HepG2 (cell line): ENCODE measurements around the gene RPS6KA5. TPM values are rescaled to one million over a fixed set of nuclear protein-coding genes. Genes with fewer than 3 reads are reported as not detected.

ENCODE experiments used
- ATF7 ChIP-seq, 2 experiments: fragments of 450-650 bp in 1 of 2; sonication (generic) in 1 of 2; formaldehyde crosslinking in 1 of 2; IDR thresholded peaks; 2 replicates each; pipeline versions ENCODE4 v1.4.0 to v1.6.1; 2016 to 2020; ENCODE audit warnings: antibody characterized with exemption in 1 of 2, mild to moderate bottlenecking in 1 of 2, missing genetic modification reagents in 1 of 2
- POLR2A ChIP-seq, 2 experiments: IDR thresholded peaks; 2 replicates each; pipeline ENCODE4 v1.6.1; 2011; ENCODE audit warnings: low read depth in 2 of 2, low read length in 2 of 2, mild to moderate bottlenecking in 1 of 2, moderate library complexity in 1 of 2; ENCODE audit not compliant: insufficient read depth in 1 of 2
- ZNF142 ChIP-seq: sonication (generic); formaldehyde crosslinking; IDR thresholded peaks from 2 replicates; pipeline ENCODE4 v1.4.0; 2020; ENCODE audit warnings: missing genetic modification reagents
- polyA plus RNA-seq, 8 experiments: library from polyadenylated mRNA; depleted of rRNA in 3 of 8; stranded (reverse) in 7 of 8; unstranded in 1 of 8; fragments of >200 nt; fragmentation: Illumina TruSeq in 4 of 8; extraction: Trizol in 4 of 8; gene quantifications; 2 replicates each; pipeline versions ENCODE4 v1.2.1 to v1.2.3, GENCODE V29; 2011 to 2016; ENCODE audit warnings: low read depth in 4 of 8, missing spikeins in 1 of 8, mixed read lengths in 1 of 8; ENCODE audit not compliant: insufficient read depth in 1 of 8
- total RNA-seq, 5 experiments: library from RNA; depleted of rRNA; stranded (reverse); fragments of >200 nt; fragmentation: Illumina TruSeq; extraction: Trizol; gene quantifications; 2 replicates each; pipeline ENCODE4 v1.2.3, GENCODE V29; 2016; ENCODE audit warnings: low read depth in 1 of 5

RPS6KA5 gene
- total and polyA plus RNA-seq, 2 of the 13 experiments (the other 11 are each of a cell fraction or from before 2014, with no cell fraction given), result 0.50 to 0.58 TPM

- TF ChIP-seq ZNF142 (CRISPR knock-in tag), result no peak
- TF ChIP-seq ATF7 (IDR thresholded peaks at IDR 0.05), result peak; percentile 34; the same call in 1 of the 2 replicates
- TF ChIP-seq ATF7 (CRISPR knock-in tag; IDR thresholded peaks at IDR 0.05), result no peak
- TF ChIP-seq POLR2A (IDR thresholded peaks at IDR 0.05; ENCODE audit: insufficient read depth in 1 of 2, low read depth in 2 of 2, low read length in 2 of 2), result peak; percentile 46 to 63
Observed at GRCh38 chr14:91061056-91061887, 831 bp upstream of the RPS6KA5 start (continued).
